ENCODE results near the gene SLC16A4.

SLC16A4 gene

DNA sequence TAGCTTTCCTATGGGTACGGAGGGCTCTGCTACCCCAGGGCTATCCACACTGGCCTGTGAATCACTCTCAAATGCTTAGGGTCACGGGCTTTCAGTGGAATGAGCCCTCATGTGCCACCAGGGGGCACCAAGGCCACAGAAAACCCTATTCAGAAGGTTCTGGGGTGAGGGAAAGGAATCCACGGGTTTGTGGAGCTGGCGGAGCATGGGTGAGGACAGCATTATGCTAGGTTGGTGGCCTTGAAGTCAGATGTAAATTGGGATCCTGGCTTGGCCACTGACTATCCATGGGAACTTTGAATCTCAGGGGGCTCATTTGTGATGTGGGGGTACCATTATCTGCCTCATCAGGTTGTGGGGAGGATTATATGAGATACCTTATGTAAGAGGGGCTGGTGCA, 21.8 kb upstream of the SLC16A4 start:
- Histone ChIP-seq H3K27me3 (ENCODE audit: insufficient read depth, low read depth) (no peaks in the 10 kb centered on the region), H3K9ac (no peak overlapping the region), H3K27ac (no peak overlapping the region), H2AFZ (ENCODE audit: low read depth) (no peak overlapping the region), H3K4me3 (IDR thresholded peaks at IDR 0.05; ENCODE audit: insufficient read depth, low read depth, low read length) (no peak overlapping the region), H3K79me2 (ENCODE audit: insufficient read depth, low read depth) (no peaks in the 10 kb centered on the region), H3K36me3 (ENCODE audit: insufficient read depth) (no peaks in the 10 kb centered on the region), H4K20me1 (ENCODE audit: insufficient read depth) (no peaks in the 10 kb centered on the region), H3K4me2 (no peak overlapping the region), H3K4me1 (ENCODE audit: low read depth, poor library complexity, severe bottlenecking) (peaks cover 6% of the 10 kb centered on the region)
- TF ChIP-seq, protein P1, sequence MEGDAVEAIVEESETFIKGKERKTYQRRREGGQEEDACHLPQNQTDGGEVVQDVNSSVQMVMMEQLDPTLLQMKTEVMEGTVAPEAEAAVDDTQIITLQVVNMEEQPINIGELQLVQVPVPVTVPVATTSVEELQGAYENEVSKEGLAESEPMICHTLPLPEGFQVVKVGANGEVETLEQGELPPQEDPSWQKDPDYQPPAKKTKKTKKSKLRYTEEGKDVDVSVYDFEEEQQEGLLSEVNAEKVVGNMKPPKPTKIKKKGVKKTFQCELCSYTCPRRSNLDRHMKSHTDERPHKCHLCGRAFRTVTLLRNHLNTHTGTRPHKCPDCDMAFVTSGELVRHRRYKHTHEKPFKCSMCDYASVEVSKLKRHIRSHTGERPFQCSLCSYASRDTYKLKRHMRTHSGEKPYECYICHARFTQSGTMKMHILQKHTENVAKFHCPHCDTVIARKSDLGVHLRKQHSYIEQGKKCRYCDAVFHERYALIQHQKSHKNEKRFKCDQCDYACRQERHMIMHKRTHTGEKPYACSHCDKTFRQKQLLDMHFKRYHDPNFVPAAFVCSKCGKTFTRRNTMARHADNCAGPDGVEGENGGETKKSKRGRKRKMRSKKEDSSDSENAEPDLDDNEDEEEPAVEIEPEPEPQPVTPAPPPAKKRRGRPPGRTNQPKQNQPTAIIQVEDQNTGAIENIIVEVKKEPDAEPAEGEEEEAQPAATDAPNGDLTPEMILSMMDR (conservative IDR thresholded peaks at IDR 0.05; ENCODE audit: low read depth, low read length): peak; percentile 71

DNA sequence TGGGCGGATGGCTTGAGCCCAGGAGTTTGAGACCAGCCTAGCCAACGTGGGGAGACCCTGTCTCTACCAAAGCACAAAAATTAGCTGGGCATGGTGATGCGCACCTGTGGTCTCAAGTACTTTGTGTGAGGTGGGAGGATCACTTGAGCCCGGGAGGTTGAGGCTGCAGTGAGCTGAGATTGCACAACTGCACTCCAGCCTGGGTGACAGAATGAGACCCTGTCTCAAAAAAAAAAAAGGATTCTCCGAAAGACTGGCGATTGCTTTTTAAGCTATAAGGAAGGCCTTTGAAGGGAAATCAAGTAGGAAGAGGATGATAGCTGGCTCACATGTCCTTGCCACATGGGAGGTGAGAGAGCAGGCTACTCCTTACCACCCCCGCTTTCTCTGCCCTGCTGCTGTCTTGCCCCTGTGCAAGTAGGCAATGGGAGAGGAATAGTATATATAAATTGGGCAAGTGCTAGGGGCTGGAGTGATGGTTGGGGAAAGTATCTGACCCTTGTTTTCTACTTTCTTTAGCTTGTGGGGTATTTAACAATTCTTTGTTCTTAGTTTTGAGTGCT, 20.4 kb upstream of the SLC16A4 start:
- H3K9ac ChIP-seq: no peak overlapping the region

DNA sequence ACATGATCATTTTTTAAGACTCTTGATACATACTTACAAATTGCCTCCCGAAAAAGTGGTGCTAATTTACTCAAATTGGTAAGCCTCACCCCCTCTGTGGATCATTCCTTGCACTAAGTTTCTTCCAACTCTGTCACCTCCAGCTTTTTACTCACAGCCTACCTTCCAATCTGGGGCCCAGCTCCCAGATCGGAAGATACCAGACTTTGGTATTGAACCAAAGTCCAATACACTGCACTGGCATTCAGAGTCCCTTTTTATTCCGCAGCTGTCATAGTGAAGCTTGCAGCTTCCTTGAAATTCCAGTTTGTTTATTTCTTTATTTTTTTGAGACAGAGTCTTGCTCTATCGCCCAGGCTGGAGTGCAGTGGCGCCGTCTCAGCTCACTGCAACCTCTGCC, 18.5 kb upstream of the SLC16A4 start:
- Histone ChIP-seq H3K27ac (no peak overlapping the region), H3K4me3 (IDR thresholded peaks at IDR 0.05; ENCODE audit: insufficient read depth, low read depth, low read length) (no peak overlapping the region), H3K4me1 (ENCODE audit: low read depth, poor library complexity, severe bottlenecking) (peaks cover 6% of the 10 kb centered on the region), H3K9ac (no peak overlapping the region), H3K36me3 (ENCODE audit: insufficient read depth) (no peaks in the 10 kb centered on the region), H3K79me2 (ENCODE audit: insufficient read depth, low read depth) (peaks cover 19% of the 10 kb centered on the region), H3K4me2 (no peak overlapping the region), H4K20me1 (ENCODE audit: insufficient read depth) (no peaks in the 10 kb centered on the region), H2AFZ (ENCODE audit: low read depth) (no peak overlapping the region), H3K27me3 (ENCODE audit: insufficient read depth, low read depth) (no peaks in the 10 kb centered on the region)
- TF ChIP-seq, protein P1 (conservative IDR thresholded peaks at IDR 0.05; ENCODE audit: low read depth, low read length): no peak

More for the DNA sequence above, 20.4 kb upstream of the SLC16A4 start:
- peaks cover 6% of the 10 kb centered on the region for H3K4me1 ChIP-seq (ENCODE audit: low read depth, poor library complexity, severe bottlenecking)
- H3K4me3 ChIP-seq (IDR thresholded peaks at IDR 0.05; ENCODE audit: insufficient read depth, low read depth, low read length): no peak overlapping the region
- H3K27ac ChIP-seq: no peak overlapping the region
- H3K36me3 ChIP-seq (ENCODE audit: insufficient read depth): no peaks in the 10 kb centered on the region
- no peak overlapping the region for H2AFZ ChIP-seq (ENCODE audit: low read depth)
- no peaks in the 10 kb centered on the region for H4K20me1 ChIP-seq (ENCODE audit: insufficient read depth)
- peaks cover 12% of the 10 kb centered on the region for H3K79me2 ChIP-seq (ENCODE audit: insufficient read depth, low read depth)
- TF ChIP-seq, protein P1 (conservative IDR thresholded peaks at IDR 0.05; ENCODE audit: low read depth, low read length): no peak
- H3K4me2 ChIP-seq: no peak overlapping the region
- H3K27me3 ChIP-seq (ENCODE audit: insufficient read depth, low read depth): no peaks in the 10 kb centered on the region

DNA sequence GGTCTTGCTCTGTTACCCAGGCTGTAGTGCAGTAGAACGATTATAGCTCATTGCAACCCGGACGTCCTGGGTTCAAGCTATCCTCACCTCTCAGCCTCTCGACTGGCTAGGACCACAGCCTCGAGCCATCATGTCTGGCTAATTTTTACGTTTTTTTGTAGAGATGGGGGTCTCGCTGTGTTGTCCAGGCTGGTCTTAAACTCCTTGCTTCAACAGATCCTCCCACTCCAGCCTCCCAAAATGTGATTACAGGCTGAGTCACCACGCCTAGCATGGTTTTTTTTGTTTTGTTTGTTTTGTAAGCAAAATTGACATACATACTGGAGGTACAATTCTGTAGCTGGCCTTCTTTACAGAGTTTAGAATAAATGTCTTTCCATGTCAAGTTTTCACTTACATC, 17.7 kb upstream of the SLC16A4 start:
- H2AFZ ChIP-seq (ENCODE audit: low read depth): 0 out of 2 replicates have a peak overlapping the region, but pooled peaks have one; percentile 82
- H3K4me1 ChIP-seq (ENCODE audit: low read depth, poor library complexity, severe bottlenecking): peaks cover 6% of the 10 kb centered on the region
- H3K4me3 ChIP-seq (IDR thresholded peaks at IDR 0.05; ENCODE audit: insufficient read depth, low read depth, low read length): no peak overlapping the region
- no peaks in the 10 kb centered on the region for H3K36me3 ChIP-seq (ENCODE audit: insufficient read depth)
- no peak overlapping the region for H3K27ac ChIP-seq
- peaks cover 19% of the 10 kb centered on the region for H3K79me2 ChIP-seq (ENCODE audit: insufficient read depth, low read depth)
- H3K9ac ChIP-seq: no peak overlapping the region; the same call in 1 of the 2 replicates
- no peaks in the 10 kb centered on the region for H3K27me3 ChIP-seq (ENCODE audit: insufficient read depth, low read depth)
- TF ChIP-seq, protein P1 (conservative IDR thresholded peaks at IDR 0.05; ENCODE audit: low read depth, low read length): no peak
- H4K20me1 ChIP-seq (ENCODE audit: insufficient read depth): no peaks in the 10 kb centered on the region
- H3K4me2 ChIP-seq: peak overlapping the region; percentile 77; the same call in 1 of the 2 replicates
